Stimulated activated CD8-positive, alpha-beta memory T cell treated with anti-CD3 and anti-CD28 coated beads, Interleukin-15, amount 100 ng/mL, for 4 hours (primary cell): Measurements from ENCODE around the gene CBR4.

Source experiments
- DNase-seq, 2 donors: peaks; one replicate each; pipeline ENCODE4 v3.0.0-alpha.2; 2020; ENCODE audit warnings: low read depth in 2 of 2

Gene CBR4

GRCh38 chr4:169033660-169034059 is 23.6 kb upstream of the CBR4 start:
- DNase-seq: no peak

- no peak for DNase-seq
Measured at GRCh38 chr4:169032883-169033645, 23.0 kb upstream of the CBR4 start.

GRCh38 chr4:169032194-169032593 is 22.1 kb upstream of the CBR4 start:
- DNase-seq: no peak

GRCh38 chr4:169031392-169031791 is 21.3 kb upstream of the CBR4 start:
- DNase-seq: no peak

- no peak for DNase-seq
Measured at GRCh38 chr4:169030562-169030982, 20.5 kb upstream of the CBR4 start.

GRCh38 chr4:169029947-169030346 is 19.9 kb upstream of the CBR4 start:
- no peak for DNase-seq

- no peak for DNase-seq
Measured at GRCh38 chr4:169027663-169028062, 17.6 kb upstream of the CBR4 start.

GRCh38 chr4:169025184-169025583 is 15.1 kb upstream of the CBR4 start:
- DNase-seq: no peak

- no peak for DNase-seq
Measured at GRCh38 chr4:169024762-169025161, 14.7 kb upstream of the CBR4 start.

GRCh38 chr4:169018406-169018805 is 8.4 kb upstream of the CBR4 start:
- DNase-seq: no peak

- DNase-seq: no peak
Measured at GRCh38 chr4:169017971-169018370, 7.9 kb upstream of the CBR4 start.

- DNase-seq: no peak
Measured at GRCh38 chr4:169015186-169015623, 5.2 kb upstream of the CBR4 start.

GRCh38 chr4:169014586-169014985 is 4.5 kb upstream of the CBR4 start:
- DNase-seq: no peak

GRCh38 chr4:169013396-169013795 is 3.3 kb upstream of the CBR4 start:
- no peak for DNase-seq

- no peak for DNase-seq
Measured at GRCh38 chr4:169012049-169012448, 2.0 kb upstream of the CBR4 start.

GRCh38 chr4:169009286-169010124 is 550 bp downstream of the CBR4 start:
- peak; percentile 14 to 27 for DNase-seq

- no peak for DNase-seq
Measured at GRCh38 chr4:169005453-169006099, 4.5 kb downstream of the CBR4 start.

GRCh38 chr4:169000315-169000714 is 9.7 kb downstream of the CBR4 start:
- no peak for DNase-seq

GRCh38 chr4:168999809-169000208 is 10.2 kb downstream of the CBR4 start:
- no peak for DNase-seq

- DNase-seq: no peak
Measured at GRCh38 chr4:168998596-168998995, 11.5 kb downstream of the CBR4 start.

GRCh38 chr4:168995537-168996295 is 14.3 kb downstream of the CBR4 start:
- DNase-seq: no peak

GRCh38 chr4:168994958-168995357 is 15.1 kb downstream of the CBR4 start:
- DNase-seq: no peak
